IPS-15b (cell line): ENCODE data around the gene HNF4A.

Experiments
- H3K27me3 ChIP-seq: one replicate; pipeline ENCODE4 v1.6.1; 2013; ENCODE audit warnings: low read length; ENCODE audit not compliant: control insufficient read depth, insufficient read depth
- H3K36me3 ChIP-seq: one replicate; pipeline ENCODE4 v1.6.1; 2013; ENCODE audit warnings: low read length; ENCODE audit not compliant: control insufficient read depth, insufficient read depth
- H3K4me1 ChIP-seq: one replicate; pipeline ENCODE4 v1.6.1; 2013; ENCODE audit warnings: mild to moderate bottlenecking, low read length; ENCODE audit not compliant: control insufficient read depth, insufficient read depth
- H3K4me3 ChIP-seq: one replicate; pipeline ENCODE4 v1.5.1; 2013; ENCODE audit warnings: low read depth, low read length
- H3K9ac ChIP-seq: one replicate; pipeline ENCODE4 v1.6.1; 2013; ENCODE audit warnings: low read depth, mild to moderate bottlenecking, low read length
- H3K9me3 ChIP-seq: one replicate; pipeline ENCODE4 v1.6.1; 2013; ENCODE audit warnings: mild to moderate bottlenecking, low read length; ENCODE audit not compliant: control insufficient read depth, insufficient read depth

Gene HNF4A

GRCh38 chr20:44433751-44434538 is 78.4 kb downstream of the HNF4A start:
- H3K4me3 ChIP-seq: no peak overlapping the region
- H3K9me3 ChIP-seq: no peaks in the 10 kb centered on the region
- no peaks in the 10 kb centered on the region for H3K36me3 ChIP-seq
- H3K27me3 ChIP-seq: no peaks in the 10 kb centered on the region
- no peak overlapping the region for H3K9ac ChIP-seq
- H3K4me1 ChIP-seq: no peaks in the 10 kb centered on the region

- H3K9me3 ChIP-seq: no peaks in the 10 kb centered on the region
- H3K36me3 ChIP-seq: no peaks in the 10 kb centered on the region
- H3K4me3 ChIP-seq: no peak overlapping the region
- no peak overlapping the region for H3K9ac ChIP-seq
- H3K27me3 ChIP-seq: no peaks in the 10 kb centered on the region
- H3K4me1 ChIP-seq: no peaks in the 10 kb centered on the region
These were observed 80.3 kb downstream of the HNF4A start for GRCh38 chr20:44435630-44436335.

GRCh38 chr20:44436393-44436792 is 80.9 kb downstream of the HNF4A start:
- no peak overlapping the region for H3K9ac ChIP-seq
- H3K27me3 ChIP-seq: no peaks in the 10 kb centered on the region
- H3K4me3 ChIP-seq: no peak overlapping the region
- H3K9me3 ChIP-seq: no peaks in the 10 kb centered on the region
- H3K36me3 ChIP-seq: no peaks in the 10 kb centered on the region
- no peaks in the 10 kb centered on the region for H3K4me1 ChIP-seq

- Histone ChIP-seq H3K9me3 (no peaks in the 10 kb centered on the region), H3K4me3 (no peak overlapping the region), H3K4me1 (no peaks in the 10 kb centered on the region), H3K9ac (no peak overlapping the region), H3K27me3 (no peaks in the 10 kb centered on the region), H3K36me3 (no peaks in the 10 kb centered on the region)
These were observed 82.0 kb downstream of the HNF4A start for GRCh38 chr20:44437497-44437896.

GRCh38 chr20:44438782-44439181 is 83.3 kb downstream of the HNF4A start:
- Histone ChIP-seq H3K4me1 (no peaks in the 10 kb centered on the region), H3K4me3 (no peak overlapping the region), H3K36me3 (no peaks in the 10 kb centered on the region)

GRCh38 chr20:44439318-44439717 is 83.8 kb downstream of the HNF4A start:
- no peaks in the 10 kb centered on the region for H3K36me3 ChIP-seq
- H3K27me3 ChIP-seq: no peaks in the 10 kb centered on the region
- H3K4me1 ChIP-seq: no peaks in the 10 kb centered on the region
- no peaks in the 10 kb centered on the region for H3K9me3 ChIP-seq
- H3K4me3 ChIP-seq: no peak overlapping the region
- H3K9ac ChIP-seq: no peak overlapping the region

More at GRCh38 chr20:44438782-44439181, 83.3 kb downstream of the HNF4A start:
- H3K9me3 ChIP-seq: no peaks in the 10 kb centered on the region
- H3K27me3 ChIP-seq: no peaks in the 10 kb centered on the region
- no peak overlapping the region for H3K9ac ChIP-seq

- no peak overlapping the region for H3K9ac ChIP-seq
These were observed 87.0 kb downstream of the HNF4A start for GRCh38 chr20:44442298-44443070.

GRCh38 chr20:44445742-44446710 is 90.5 kb downstream of the HNF4A start:
- Histone ChIP-seq H3K27me3 (no peaks in the 10 kb centered on the region), H3K9ac (no peak overlapping the region), H3K9me3 (no peaks in the 10 kb centered on the region), H3K4me1 (no peaks in the 10 kb centered on the region), H3K36me3 (no peaks in the 10 kb centered on the region), H3K4me3 (no peak overlapping the region)

More at GRCh38 chr20:44442298-44443070, 87.0 kb downstream of the HNF4A start:
- no peaks in the 10 kb centered on the region for H3K27me3 ChIP-seq
- no peaks in the 10 kb centered on the region for H3K36me3 ChIP-seq
- no peak overlapping the region for H3K4me3 ChIP-seq
- no peaks in the 10 kb centered on the region for H3K4me1 ChIP-seq
- H3K9me3 ChIP-seq: no peaks in the 10 kb centered on the region

GRCh38 chr20:44447827-44448419 is 92.4 kb downstream of the HNF4A start:
- Histone ChIP-seq H3K9me3 (no peaks in the 10 kb centered on the region), H3K4me1 (no peaks in the 10 kb centered on the region), H3K9ac (no peak overlapping the region), H3K27me3 (no peaks in the 10 kb centered on the region), H3K36me3 (no peaks in the 10 kb centered on the region), H3K4me3 (no peak overlapping the region)

- Histone ChIP-seq H3K4me1 (no peaks in the 10 kb centered on the region), H3K27me3 (no peaks in the 10 kb centered on the region), H3K4me3 (no peak overlapping the region), H3K36me3 (no peaks in the 10 kb centered on the region), H3K9me3 (no peaks in the 10 kb centered on the region), H3K9ac (no peak overlapping the region)
These were observed 93.5 kb downstream of the HNF4A start for GRCh38 chr20:44448753-44449546.
